CD8-positive, alpha-beta memory T cell (primary cell): ENCODE measurements around the gene HMCN2. TPM values are rescaled to one million over a fixed set of nuclear protein-coding genes. Genes with fewer than 3 reads are reported as not detected.

Experiments
- CTCF ChIA-PET: fragments of 350-600 bp; sonication (Branson Sonifier 250); formaldehyde crosslinking; loops from one replicate; lab custom pipeline; 2021; ENCODE audit warnings: antibody characterized with exemption; lab: Charles Lee
- POLR2A ChIA-PET: fragments of 350-600 bp; sonication (Branson Sonifier 250); formaldehyde crosslinking; loops from one replicate; lab custom pipeline; 2021; ENCODE audit warnings: antibody characterized with exemption; lab: Charles Lee
- DNase-seq, 5 donors: peaks; one replicate each; pipeline versions ENCODE4 v3.0.0 to v3.0.0-alpha.2; 2020 to 2022; ENCODE audit warnings: mixed read lengths in 1 of 5
- H3K27ac ChIP-seq: one replicate; pipeline ENCODE4 v1.7.0; 2013; ENCODE audit warnings: low read depth, mild to moderate bottlenecking, low read length, moderate library complexity
- H3K27me3 ChIP-seq: 2 replicates; pipeline ENCODE4 v1.7.0; 2013; ENCODE audit warnings: low read length, mild to moderate bottlenecking; ENCODE audit not compliant: insufficient read depth, poor library complexity, severe bottlenecking
- H3K36me3 ChIP-seq: 2 replicates; pipeline ENCODE4 v1.7.0; 2013; ENCODE audit warnings: mild to moderate bottlenecking, low read length, moderate library complexity; ENCODE audit not compliant: insufficient read depth
- H3K4me1 ChIP-seq: 2 replicates; pipeline ENCODE4 v1.7.0; 2013; ENCODE audit warnings: mild to moderate bottlenecking, low read length, moderate library complexity; ENCODE audit not compliant: insufficient read depth
- H3K4me3 ChIP-seq: 2 replicates; pipeline ENCODE4 v1.7.0; 2013; ENCODE audit warnings: mild to moderate bottlenecking, low read length
- H3K9me3 ChIP-seq: 2 replicates; pipeline ENCODE4 v1.7.0; 2013; ENCODE audit warnings: mild to moderate bottlenecking, low read length
- H3K27ac Mint-ChIP-seq, 8 donors: one replicate each; pipeline ENCODE4 v1.8.0; 2020 to 2021; ENCODE audit warnings: mixed read lengths in 8 of 8, mild to moderate bottlenecking in 6 of 8, inconsistent platforms in 3 of 8, moderate library complexity in 3 of 8
- H3K27me3 Mint-ChIP-seq, 2 donors: one replicate each; pipeline ENCODE4 v1.8.0; 2020 to 2021; ENCODE audit warnings: mixed read lengths in 2 of 2, mild to moderate bottlenecking in 1 of 2, moderate library complexity in 1 of 2
- H3K36me3 Mint-ChIP-seq, 3 donors: one replicate each; pipeline ENCODE4 v1.8.0; 2020 to 2021; ENCODE audit warnings: mixed read lengths in 3 of 3, inconsistent platforms in 1 of 3, mild to moderate bottlenecking in 1 of 3
- H3K4me1 Mint-ChIP-seq, 3 donors: one replicate each; pipeline ENCODE4 v1.8.0; 2020 to 2021; ENCODE audit warnings: mixed read lengths in 3 of 3, inconsistent platforms in 1 of 3, mild to moderate bottlenecking in 1 of 3
- H3K4me3 Mint-ChIP-seq, 7 donors: one replicate each; pipeline ENCODE4 v1.8.0; 2020 to 2021; ENCODE audit warnings: mixed read lengths in 7 of 7, mild to moderate bottlenecking in 6 of 7, moderate library complexity in 4 of 7, inconsistent platforms in 2 of 7
- H3K9me3 Mint-ChIP-seq, 5 donors: one replicate each; pipeline ENCODE4 v1.8.0; 2020 to 2022; ENCODE audit warnings: mixed read lengths in 5 of 5, mild to moderate bottlenecking in 3 of 5, moderate library complexity in 2 of 5, inconsistent platforms in 1 of 5
- polyA plus RNA-seq: library from polyadenylated mRNA; unstranded; fragments of 300-500 nt; fragmentation: Illumina TruSeq; gene quantifications from one replicate; pipeline ENCODE4 v1.2.3, GENCODE V29; 2021
- total RNA-seq, 2 experiments: library from RNA; stranded (reverse); gene quantifications; one replicate each; pipeline ENCODE4 v1.2.3, GENCODE V29; 2021

The HMCN2 gene
- total and polyA plus RNA-seq, 3 experiments from 2014 or later = not detected

DNA sequence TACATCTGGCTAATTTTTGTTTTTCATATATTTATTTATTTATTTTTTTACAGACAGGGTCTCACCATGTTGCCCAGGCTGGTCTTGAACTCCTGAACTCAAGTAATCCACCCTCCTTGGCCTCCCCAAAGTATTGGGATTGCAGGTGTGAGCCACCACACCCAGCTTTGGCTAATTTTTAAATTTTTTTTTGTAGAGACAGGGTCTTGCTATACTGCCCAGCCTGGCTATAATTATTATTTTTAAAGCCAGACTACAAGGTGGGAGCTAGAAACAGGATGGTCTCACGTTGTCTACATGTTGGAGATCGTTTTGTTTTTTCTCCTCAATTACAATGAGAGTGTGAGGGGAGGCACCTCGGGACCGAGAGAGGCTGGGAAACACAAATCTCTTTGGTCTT is 203.0 kb downstream of the HMCN2 start:
- ChIA-PET POLR2A (no interaction called here), CTCF (no interaction called here)
- DNase-seq = no peak
- no peak overlapping the region for H3K4me3 Mint-ChIP-seq
- H3K27me3 Mint-ChIP-seq = peaks cover 31 to 47% of the 10 kb centered on the region in 2 donors
- H3K9me3 ChIP-seq = no peaks in the 10 kb centered on the region
- H3K36me3 Mint-ChIP-seq = no peaks in the 10 kb centered on the region
- peaks cover 0 to 2% (median 0%) of the 10 kb centered on the region in 3 donors for H3K4me1 Mint-ChIP-seq
- no peak overlapping the region for H3K27ac ChIP-seq
- H3K9me3 Mint-ChIP-seq = no peaks in the 10 kb centered on the region
- no peak overlapping the region for H3K4me3 ChIP-seq
- H3K27me3 ChIP-seq = peaks cover 10% of the 10 kb centered on the region
- H3K27ac Mint-ChIP-seq = no peak overlapping the region
- H3K36me3 ChIP-seq = no peaks in the 10 kb centered on the region
- no peaks in the 10 kb centered on the region for H3K4me1 ChIP-seq

DNA sequence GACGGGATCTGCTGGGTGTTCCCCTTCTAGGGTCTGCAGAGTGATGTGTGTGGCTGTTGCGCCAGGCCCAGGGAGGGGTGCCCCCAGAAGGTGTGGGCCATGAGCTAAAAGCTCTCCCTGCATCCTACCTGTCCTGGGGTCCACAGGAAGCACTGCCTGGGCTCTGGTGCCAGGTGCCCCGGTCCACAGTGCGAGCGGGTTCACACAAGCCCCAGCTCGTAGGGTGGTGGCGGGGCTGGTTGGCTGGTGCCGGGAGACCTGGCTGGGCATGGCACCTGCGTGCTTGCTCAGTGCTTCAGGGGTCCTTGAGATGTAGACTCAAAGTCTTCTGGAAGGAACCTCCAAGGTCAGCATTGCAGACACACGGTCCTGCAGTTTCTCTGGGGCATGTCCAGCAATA is 204.7 kb downstream of the HMCN2 start:
- peaks cover 0 to 8% (median 0%) of the 10 kb centered on the region in 3 donors for H3K4me1 Mint-ChIP-seq
- no peak for DNase-seq
- POLR2A ChIA-PET = no interaction called here

DNA sequence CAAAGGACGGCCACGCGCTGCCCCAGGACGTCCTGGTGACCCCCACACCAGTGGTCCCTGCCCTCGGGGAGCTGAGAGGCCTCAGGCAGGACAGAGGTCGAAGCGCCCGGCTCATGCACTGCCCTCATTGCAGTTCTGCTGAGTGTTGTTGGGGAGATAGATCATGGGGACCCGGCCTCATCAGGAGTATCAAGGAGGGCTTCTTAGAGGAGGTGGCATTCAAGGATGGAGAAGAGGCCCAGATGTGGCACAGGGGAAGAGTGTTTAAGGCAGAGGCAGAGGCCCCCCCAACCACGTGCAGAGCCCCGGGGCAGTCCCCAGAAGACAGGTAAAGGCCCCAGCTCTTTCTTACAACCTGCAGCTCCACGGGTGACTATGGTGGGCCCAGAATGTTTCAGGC is 205.4 kb downstream of the HMCN2 start:
- no peaks in the 10 kb centered on the region for H3K9me3 Mint-ChIP-seq
- no peaks in the 10 kb centered on the region for H3K36me3 Mint-ChIP-seq
- Histone ChIP-seq H3K36me3 (no peaks in the 10 kb centered on the region), H3K4me1 (no peaks in the 10 kb centered on the region), H3K27me3 (peaks cover 10% of the 10 kb centered on the region), H3K4me3 (no peak overlapping the region), H3K9me3 (no peaks in the 10 kb centered on the region), H3K27ac (no peak overlapping the region)
- no peak overlapping the region for H3K4me3 Mint-ChIP-seq
- no peak overlapping the region for H3K27ac Mint-ChIP-seq
- POLR2A ChIA-PET = no interaction called here
- CTCF ChIA-PET = interaction anchor here (1.1 to 1.2 kb wide), 2 partner anchors 8 to 10 kb away, joined by 3 read pairs; no protein-coding TSS in a partner anchor
- DNase-seq = no peak
- H3K27me3 Mint-ChIP-seq = peaks cover 34 to 53% of the 10 kb centered on the region in 2 donors
- H3K4me1 Mint-ChIP-seq = peaks cover 0 to 8% (median 0%) of the 10 kb centered on the region in 3 donors

More for the DNA sequence above, 204.7 kb downstream of the HMCN2 start:
- Histone ChIP-seq H3K4me1 (no peaks in the 10 kb centered on the region), H3K9me3 (no peaks in the 10 kb centered on the region), H3K27ac (no peak overlapping the region), H3K27me3 (peaks cover 10% of the 10 kb centered on the region), H3K36me3 (no peaks in the 10 kb centered on the region), H3K4me3 (no peak overlapping the region)
- CTCF ChIA-PET = interaction anchor here (1.3 kb wide), 1 partner anchor 10 kb away, joined by 4 read pairs; no protein-coding TSS in a partner anchor
- Mint-ChIP-seq H3K27me3 (peaks cover 34 to 53% of the 10 kb centered on the region in 2 donors), H3K27ac (no peak overlapping the region), H3K4me3 (no peak overlapping the region), H3K9me3 (no peaks in the 10 kb centered on the region), H3K36me3 (no peaks in the 10 kb centered on the region)

DNA sequence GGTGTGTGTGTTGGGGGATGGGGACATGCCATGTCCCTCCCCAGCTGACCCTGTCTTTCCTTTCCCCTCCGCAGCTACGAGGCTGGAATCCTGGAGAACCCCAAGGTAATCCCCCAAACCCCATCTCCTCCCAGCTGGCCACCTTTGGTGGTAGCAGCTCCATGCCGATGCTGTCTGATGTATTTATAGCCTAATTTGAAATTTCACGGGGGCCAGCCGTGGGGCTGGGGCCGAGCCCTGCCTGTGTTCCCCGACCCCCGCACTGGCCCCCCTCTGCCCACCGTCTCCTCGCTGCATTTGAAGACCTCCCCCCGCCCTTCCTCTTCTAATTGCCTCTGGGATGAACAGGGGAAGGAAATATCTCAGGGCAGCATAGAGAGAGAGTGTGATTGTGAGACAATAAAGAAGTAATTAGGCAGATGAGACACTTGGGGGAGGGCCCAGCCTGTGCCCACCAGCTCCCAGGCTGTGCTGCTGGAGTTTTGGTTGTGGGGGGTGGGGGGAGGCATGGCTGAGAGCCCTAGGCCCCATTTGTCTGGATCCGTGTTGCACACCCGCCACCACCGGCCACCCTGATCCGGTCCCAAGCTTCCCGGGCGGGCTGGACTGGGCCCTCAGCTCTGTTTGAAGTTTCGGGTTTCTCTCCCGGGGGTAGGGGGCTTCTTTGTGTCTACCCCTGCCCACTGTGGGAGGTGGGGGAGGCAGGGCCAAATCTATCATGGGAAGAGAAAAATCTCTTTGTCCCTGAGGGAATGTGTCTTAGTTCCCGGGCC is 206.0 kb downstream of the HMCN2 start:
- CTCF ChIA-PET = interaction anchor here (1.1 to 1.2 kb wide), 3 partner anchors 9 to 11 kb away, joined by 3 to 4 read pairs (median 3); no protein-coding TSS in a partner anchor
- peaks cover 29 to 56% of the 10 kb centered on the region in 2 donors for H3K27me3 Mint-ChIP-seq
- POLR2A ChIA-PET = no interaction called here
- no peaks in the 10 kb centered on the region for H3K9me3 ChIP-seq
- no peaks in the 10 kb centered on the region for H3K9me3 Mint-ChIP-seq
- H3K4me1 ChIP-seq = no peaks in the 10 kb centered on the region
- no peak overlapping the region for H3K27ac Mint-ChIP-seq
- H3K27ac ChIP-seq = no peak overlapping the region
- no peak overlapping the region for H3K4me3 Mint-ChIP-seq
- H3K36me3 ChIP-seq = no peaks in the 10 kb centered on the region
- H3K36me3 Mint-ChIP-seq = no peaks in the 10 kb centered on the region
- H3K4me1 Mint-ChIP-seq = peaks cover 0 to 8% (median 0%) of the 10 kb centered on the region in 3 donors
- no peak for DNase-seq
- peaks cover 10% of the 10 kb centered on the region for H3K27me3 ChIP-seq
- no peak overlapping the region for H3K4me3 ChIP-seq

DNA sequence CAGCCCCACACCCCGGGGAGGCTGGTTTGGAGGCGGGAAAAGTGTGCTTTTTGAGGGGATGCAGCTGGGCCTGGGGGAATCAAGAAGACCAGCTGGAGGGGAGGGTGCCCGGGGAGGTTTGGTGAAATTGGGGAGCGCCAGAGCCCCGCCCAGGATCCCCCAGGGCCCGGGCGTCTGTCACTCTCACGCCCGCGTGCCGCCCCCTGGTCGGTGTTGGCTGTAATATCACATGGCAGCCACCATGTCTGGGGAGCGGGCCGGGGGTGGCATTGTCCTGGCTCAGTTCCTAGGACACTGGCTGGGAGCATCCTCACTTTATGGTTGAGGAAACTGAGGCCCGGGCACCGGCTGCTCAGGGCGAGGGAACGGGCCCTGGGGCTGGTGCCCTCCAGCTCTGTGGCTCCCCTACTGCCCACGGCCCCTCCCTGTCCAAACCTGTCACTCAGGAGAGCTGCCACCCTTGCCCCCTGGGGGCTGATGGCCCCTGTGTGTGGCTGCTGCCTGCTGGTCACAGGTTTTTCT is 206.7 kb downstream of the HMCN2 start:
- H3K9me3 ChIP-seq = no peaks in the 10 kb centered on the region
- H3K4me3 ChIP-seq = no peak overlapping the region
- peaks cover 24 to 52% of the 10 kb centered on the region in 2 donors for H3K27me3 Mint-ChIP-seq
- H3K9me3 Mint-ChIP-seq = no peaks in the 10 kb centered on the region
- H3K4me1 ChIP-seq = no peaks in the 10 kb centered on the region
- H3K4me1 Mint-ChIP-seq = peaks cover 0 to 8% (median 0%) of the 10 kb centered on the region in 3 donors
- no peaks in the 10 kb centered on the region for H3K36me3 ChIP-seq
- no peak overlapping the region for H3K27ac ChIP-seq
- H3K36me3 Mint-ChIP-seq = no peaks in the 10 kb centered on the region
- ChIA-PET POLR2A (no interaction called here), CTCF (interaction anchor here (1.2 to 1.6 kb wide), 2 partner anchors 10 to 11 kb away, joined by 3 to 4 read pairs; no protein-coding TSS in a partner anchor)
- no peak overlapping the region for H3K27ac Mint-ChIP-seq
- peaks cover 10% of the 10 kb centered on the region for H3K27me3 ChIP-seq
- no peak for DNase-seq
- no peak overlapping the region for H3K4me3 Mint-ChIP-seq

DNA sequence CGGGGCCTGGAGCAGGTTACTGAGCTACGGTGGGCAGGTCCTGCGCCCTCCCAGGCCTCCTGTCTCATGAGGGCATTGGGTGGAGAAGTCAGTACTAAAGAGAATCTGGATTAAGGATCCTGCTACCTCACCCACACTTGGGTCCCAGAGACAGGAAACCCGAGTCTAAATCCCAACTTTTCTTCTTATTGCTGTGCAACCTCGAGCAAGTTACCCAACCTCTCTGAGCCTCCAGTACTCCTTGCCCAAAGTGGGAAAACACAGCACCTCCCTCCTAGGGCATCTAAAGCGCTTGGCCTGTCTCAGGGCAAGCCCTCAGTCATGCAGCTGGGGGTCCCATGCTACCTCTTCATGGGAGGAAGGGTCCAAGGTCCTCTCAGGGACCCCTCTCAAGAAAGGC is 207.4 kb downstream of the HMCN2 start:
- H3K27me3 ChIP-seq = peaks cover 6% of the 10 kb centered on the region
- Mint-ChIP-seq H3K36me3 (no peaks in the 10 kb centered on the region), H3K4me3 (no peak overlapping the region), H3K27ac (no peak overlapping the region), H3K27me3 (peaks cover 17 to 44% of the 10 kb centered on the region in 2 donors), H3K9me3 (no peaks in the 10 kb centered on the region), H3K4me1 (peaks cover 0 to 5% (median 0%) of the 10 kb centered on the region in 3 donors)
- H3K9me3 ChIP-seq = no peaks in the 10 kb centered on the region
- no peak overlapping the region for H3K4me3 ChIP-seq
- ChIA-PET CTCF (interaction anchor here (1.2 to 1.6 kb wide), 2 partner anchors 10 to 12 kb away, joined by 3 to 4 read pairs; no protein-coding TSS in a partner anchor), POLR2A (no interaction called here)
- H3K27ac ChIP-seq = no peak overlapping the region
- no peak for DNase-seq
- no peaks in the 10 kb centered on the region for H3K36me3 ChIP-seq
- H3K4me1 ChIP-seq = no peaks in the 10 kb centered on the region

DNA sequence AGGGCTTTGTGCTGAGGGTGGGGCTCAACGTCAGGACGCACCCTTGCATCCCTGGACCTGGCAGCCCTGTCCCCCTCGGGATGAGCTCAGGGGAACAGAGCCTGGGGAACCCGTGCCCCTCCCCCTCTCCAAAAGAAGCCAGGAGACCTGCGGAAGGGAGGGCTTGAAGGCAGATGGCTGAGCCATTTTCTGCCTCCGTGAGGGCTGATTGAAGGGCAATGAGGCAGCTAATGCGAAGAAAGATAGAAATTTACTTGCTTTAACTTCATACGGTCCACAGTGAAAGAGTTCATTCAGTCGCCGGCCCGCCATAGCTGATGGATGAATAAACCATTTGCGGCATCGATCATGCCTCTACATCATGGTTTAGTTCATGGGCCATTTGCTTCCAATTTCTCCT is 208.0 kb downstream of the HMCN2 start:
- peaks cover 13 to 43% of the 10 kb centered on the region in 2 donors for H3K27me3 Mint-ChIP-seq
- no peaks in the 10 kb centered on the region for H3K36me3 Mint-ChIP-seq
- peaks cover 6% of the 10 kb centered on the region for H3K27me3 ChIP-seq
- ChIA-PET POLR2A (no interaction called here), CTCF (interaction anchor here (1.6 to 2.3 kb wide), 2 partner anchors 8 to 11 kb away, joined by 3 to 6 read pairs; no protein-coding TSS in a partner anchor)
- H3K4me1 Mint-ChIP-seq = peaks cover 0 to 5% (median 0%) of the 10 kb centered on the region in 3 donors
- H3K4me3 ChIP-seq = no peak overlapping the region
- no peaks in the 10 kb centered on the region for H3K4me1 ChIP-seq
- no peak overlapping the region for H3K4me3 Mint-ChIP-seq
- H3K9me3 Mint-ChIP-seq = no peaks in the 10 kb centered on the region
- H3K9me3 ChIP-seq = no peaks in the 10 kb centered on the region
- no peak overlapping the region for H3K27ac ChIP-seq
- H3K36me3 ChIP-seq = no peaks in the 10 kb centered on the region
- no peak for DNase-seq
- H3K27ac Mint-ChIP-seq = no peak overlapping the region

DNA sequence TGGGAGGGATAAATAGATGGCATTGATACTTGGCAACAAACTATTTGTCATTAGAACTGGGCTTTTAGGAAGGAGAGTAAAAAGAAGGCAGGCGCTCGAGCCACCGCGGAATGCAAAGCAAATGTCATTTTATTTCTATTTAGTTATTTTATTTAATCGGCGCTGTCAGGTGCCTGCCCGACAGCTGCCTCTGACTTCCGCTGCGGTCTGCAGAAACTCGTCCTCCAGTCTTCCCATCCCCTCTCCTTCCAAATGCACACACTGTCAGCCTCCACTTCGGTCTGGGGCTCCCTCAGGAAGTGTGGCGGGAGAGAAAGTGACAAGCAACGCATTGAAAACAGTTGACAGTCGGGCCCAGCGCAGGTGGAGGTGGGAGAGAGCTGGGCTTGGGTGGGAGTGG is 208.5 kb downstream of the HMCN2 start:
- no peak overlapping the region for H3K27ac ChIP-seq
- H3K4me3 Mint-ChIP-seq = no peak overlapping the region
- peaks cover 13 to 40% of the 10 kb centered on the region in 2 donors for H3K27me3 Mint-ChIP-seq
- peaks cover 0 to 5% (median 0%) of the 10 kb centered on the region in 3 donors for H3K4me1 Mint-ChIP-seq
- H3K9me3 ChIP-seq = no peaks in the 10 kb centered on the region
- no peaks in the 10 kb centered on the region for H3K4me1 ChIP-seq
- CTCF ChIA-PET = interaction anchor here (1.1 to 2.3 kb wide), 2 partner anchors 9 to 573 kb away, joined by 3 to 6 read pairs; no protein-coding TSS in a partner anchor
- H3K9me3 Mint-ChIP-seq = no peaks in the 10 kb centered on the region
- H3K4me3 ChIP-seq = no peak overlapping the region
- DNase-seq = no peak
- H3K27ac Mint-ChIP-seq = no peak overlapping the region
- H3K27me3 ChIP-seq = peaks cover 6% of the 10 kb centered on the region
- POLR2A ChIA-PET = no interaction called here
- no peaks in the 10 kb centered on the region for H3K36me3 ChIP-seq
- no peaks in the 10 kb centered on the region for H3K36me3 Mint-ChIP-seq
